ENCODE results near the gene DLK2. TPM values are rescaled to one million over a fixed set of nuclear protein-coding genes. Genes with fewer than 3 reads are reported as not detected.

Gene DLK2
- total RNA-seq, 1 experiment from 2014 or later, result 0.75 TPM

GRCh38 chr6:43493833-43494232 is 38.5 kb upstream of the DLK2 start:
- POLR2A ChIA-PET, result interaction anchor here (0.9 kb wide), 1 partner anchor 8 kb away, joined by 3 read pairs; no protein-coding TSS in a partner anchor
- Histone ChIP-seq H3K4me1 (peaks cover 37% of the 10 kb centered on the region), H3K36me3 (ENCODE audit: control insufficient read depth, insufficient read depth, low read length) (no peaks in the 10 kb centered on the region; the same call in 1 of the 2 replicates), H3K4me3 (ENCODE audit: low read depth, low read length) (no peak overlapping the region), H3K9me3 (no peaks in the 10 kb centered on the region), H3K27me3 (replicated peaks; ENCODE audit: control insufficient read depth, insufficient read depth, low read length) (no peaks in the 10 kb centered on the region)
- no peak overlapping the region for H3K4me3 Mint-ChIP-seq (ENCODE audit: unreplicated experiment)
- H3K36me3 Mint-ChIP-seq (ENCODE audit: insufficient read depth, unreplicated experiment), result peaks cover 13% of the 10 kb centered on the region
- H3K9me3 Mint-ChIP-seq (ENCODE audit: unreplicated experiment), result no peaks in the 10 kb centered on the region
- peaks cover 20% of the 10 kb centered on the region for H3K4me1 Mint-ChIP-seq (ENCODE audit: low read depth, unreplicated experiment)
- H3K27ac Mint-ChIP-seq (ENCODE audit: unreplicated experiment), result no peak overlapping the region
- no peaks in the 10 kb centered on the region for H3K27me3 Mint-ChIP-seq (ENCODE audit: insufficient read depth, unreplicated experiment)
- TF ChIP-seq CTCF (IDR thresholded peaks at IDR 0.05; ENCODE audit: insufficient read depth in 1 of 2, low read depth in 1 of 2, low read length in 1 of 2, severe bottlenecking in 1 of 2, unreplicated experiment in 1 of 2), result no peak
- no peak for DNase-seq
- BruUV-seq (replicated peaks), result no TSS peak
- intact Hi-C loops (cut with micrococcal nuclease; ENCODE audit: unreplicated experiment), result no loop called here
- CTCF ChIA-PET, result interaction anchor here (1.0 kb wide), 1 partner anchor 16 kb away, joined by 3 read pairs; the partner anchor contains the start of gene TJAP1

DNA sequence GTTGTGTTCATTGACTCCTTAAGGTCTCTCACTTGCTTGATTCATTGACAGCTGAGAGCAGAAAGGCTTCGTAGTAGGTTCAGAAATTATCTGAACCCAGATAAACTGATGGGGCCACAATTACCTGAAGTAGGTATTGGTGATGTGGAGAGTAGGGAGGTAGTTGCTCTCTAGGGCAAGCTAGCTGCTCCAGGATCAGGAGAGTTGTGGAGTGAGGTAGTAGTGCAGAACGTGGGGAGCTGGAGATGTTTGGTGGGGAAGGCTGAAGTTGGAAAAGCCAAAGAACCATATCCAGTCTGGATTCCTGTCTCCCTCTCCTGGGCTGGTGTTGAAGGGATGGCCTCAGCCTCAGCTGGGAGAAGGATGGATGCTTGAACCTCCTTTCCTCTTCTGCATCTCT is 37.9 kb upstream of the DLK2 start:
- ChIA-PET CTCF (interaction anchor here (0.6 to 1.0 kb wide), 4 partner anchors 16 to 103 kb away, joined by 3 to 6 read pairs (median 3); partner anchors contain the start of gene TJAP1), POLR2A (interaction anchor here (0.9 kb wide), 1 partner anchor 8 kb away, joined by 3 read pairs; no protein-coding TSS in a partner anchor)
- H3K9me3 ChIP-seq, result no peaks in the 10 kb centered on the region
- Mint-ChIP-seq H3K27ac (ENCODE audit: unreplicated experiment) (no peak overlapping the region), H3K27me3 (ENCODE audit: insufficient read depth, unreplicated experiment) (no peaks in the 10 kb centered on the region), H3K9me3 (ENCODE audit: unreplicated experiment) (no peaks in the 10 kb centered on the region), H3K4me1 (ENCODE audit: low read depth, unreplicated experiment) (peaks cover 20% of the 10 kb centered on the region), H3K36me3 (ENCODE audit: insufficient read depth, unreplicated experiment) (peaks cover 7% of the 10 kb centered on the region), H3K4me3 (ENCODE audit: unreplicated experiment) (no peak overlapping the region)
- H3K36me3 ChIP-seq (ENCODE audit: control insufficient read depth, insufficient read depth, low read length), result no peaks in the 10 kb centered on the region
- DNase-seq, result no peak
- no peak for TF ChIP-seq CTCF (IDR thresholded peaks at IDR 0.05; ENCODE audit: insufficient read depth in 1 of 2, low read depth in 1 of 2, low read length in 1 of 2, severe bottlenecking in 1 of 2, unreplicated experiment in 1 of 2)
- no peak overlapping the region for H3K4me3 ChIP-seq (ENCODE audit: low read depth, low read length)
- H3K4me1 ChIP-seq, result peaks cover 37% of the 10 kb centered on the region
- intact Hi-C loops (cut with micrococcal nuclease; ENCODE audit: unreplicated experiment), result no loop called here
- BruUV-seq (replicated peaks), result no TSS peak
- no peaks in the 10 kb centered on the region for H3K27me3 ChIP-seq (replicated peaks; ENCODE audit: control insufficient read depth, insufficient read depth, low read length)

DNA sequence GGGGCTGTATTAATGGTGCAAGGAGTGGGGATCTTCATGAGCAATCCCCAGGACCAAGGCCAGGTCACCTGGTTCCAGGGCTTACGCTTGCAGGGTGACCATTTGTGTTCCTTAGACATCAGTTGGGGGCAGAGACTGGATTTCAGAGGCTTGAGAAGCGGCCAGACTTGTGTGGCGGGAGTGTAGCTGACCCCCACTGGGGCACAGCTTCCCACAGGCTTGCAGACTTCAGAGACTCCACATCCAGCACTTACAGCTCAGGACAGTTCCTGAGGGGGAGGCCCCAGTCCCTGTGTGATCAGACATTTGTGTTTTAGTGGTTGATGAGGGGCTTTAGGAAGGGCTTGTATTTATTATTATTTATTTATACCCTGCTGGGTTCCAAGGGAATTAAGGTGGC is 37.3 kb upstream of the DLK2 start:
- H3K9me3 Mint-ChIP-seq (ENCODE audit: unreplicated experiment), result no peaks in the 10 kb centered on the region
- intact Hi-C loops (cut with micrococcal nuclease; ENCODE audit: unreplicated experiment), result no loop called here
- H3K4me3 Mint-ChIP-seq (ENCODE audit: unreplicated experiment), result no peak overlapping the region
- Histone ChIP-seq H3K9me3 (no peaks in the 10 kb centered on the region), H3K36me3 (ENCODE audit: control insufficient read depth, insufficient read depth, low read length) (no peaks in the 10 kb centered on the region), H3K27me3 (replicated peaks; ENCODE audit: control insufficient read depth, insufficient read depth, low read length) (no peaks in the 10 kb centered on the region), H3K4me3 (ENCODE audit: low read depth, low read length) (no peak overlapping the region), H3K4me1 (peaks cover 37% of the 10 kb centered on the region)
- BruUV-seq (replicated peaks), result no TSS peak
- H3K36me3 Mint-ChIP-seq (ENCODE audit: insufficient read depth, unreplicated experiment), result peaks cover 2% of the 10 kb centered on the region
- no peak for DNase-seq
- H3K4me1 Mint-ChIP-seq (ENCODE audit: low read depth, unreplicated experiment), result peaks cover 20% of the 10 kb centered on the region
- no peak for TF ChIP-seq CTCF (IDR thresholded peaks at IDR 0.05; ENCODE audit: insufficient read depth in 1 of 2, low read depth in 1 of 2, low read length in 1 of 2, severe bottlenecking in 1 of 2, unreplicated experiment in 1 of 2)
- no peak overlapping the region for H3K27ac Mint-ChIP-seq (ENCODE audit: unreplicated experiment)
- CTCF ChIA-PET, result interaction anchor here (0.6 kb wide), 2 partner anchors 35 to 102 kb away, joined by 3 to 6 read pairs; no protein-coding TSS in a partner anchor
- POLR2A ChIA-PET, result no interaction called here
- H3K27me3 Mint-ChIP-seq (ENCODE audit: insufficient read depth, unreplicated experiment), result no peaks in the 10 kb centered on the region
